ENCODE measurements around the gene FAM120C. TPM values are rescaled to one million over a fixed set of nuclear protein-coding genes. Genes with fewer than 3 reads are reported as not detected.
A peak's percentile ranks its signal among the peaks of the same experiment; 100 is the strongest.

The FAM120C gene
- total RNA-seq, 2 donors from 2014 or later: 13.5 to 14.0 TPM

GRCh38 chrX:54044126-54044876, 138.8 kb downstream of the FAM120C start, which contains the start of gene PHF8:
PHF8 (minus strand) TSS chrX:54044473; CDS start chrX:54042728, 1,745 bp downstream.
- peaks cover 9% of the 10 kb centered on the region for H3K4me1 Mint-ChIP-seq
- ATAC-seq: peak; percentile 87
- DNase-seq: peak; percentile 89 to 92 (median 89)
- no peaks in the 10 kb centered on the region for H3K36me3 Mint-ChIP-seq (ENCODE audit: low read depth)
- H3K9me3 ChIP-seq (ENCODE audit: control insufficient read depth, low read length, poor library complexity, severe bottlenecking): no peaks in the 10 kb centered on the region
- H3K4me3 Mint-ChIP-seq: peak within 1 kb of the TSS; percentile 93
- H3K27ac Mint-ChIP-seq: peak within 1 kb of the TSS; percentile 95
- H3K27me3 Mint-ChIP-seq: no peaks in the 10 kb centered on the region

GRCh38 chrX:54043541-54044125, 139.4 kb downstream of the FAM120C start:
- Mint-ChIP-seq H3K4me1 (peaks cover 9% of the 10 kb centered on the region), H3K36me3 (ENCODE audit: low read depth) (no peaks in the 10 kb centered on the region), H3K27ac (peak overlapping the region; percentile 95), H3K4me3 (peak overlapping the region; percentile 93), H3K27me3 (no peaks in the 10 kb centered on the region)
- no peaks in the 10 kb centered on the region for H3K9me3 ChIP-seq (ENCODE audit: control insufficient read depth, low read length, poor library complexity, severe bottlenecking)
- ATAC-seq (peak; percentile 3), DNase-seq (peak; percentile 25 to 36 (median 35))

- H3K36me3 Mint-ChIP-seq (ENCODE audit: low read depth): no peaks in the 10 kb centered on the region
- H3K9me3 ChIP-seq (ENCODE audit: control insufficient read depth, low read length, poor library complexity, severe bottlenecking): no peaks in the 10 kb centered on the region
- DNase-seq (no peak), ATAC-seq (no peak)
- H3K27ac Mint-ChIP-seq: peak overlapping the region; percentile 95
- no peaks in the 10 kb centered on the region for H3K27me3 Mint-ChIP-seq
- peak overlapping the region; percentile 93 for H3K4me3 Mint-ChIP-seq
- peaks cover 9% of the 10 kb centered on the region for H3K4me1 Mint-ChIP-seq
Measured at GRCh38 chrX:54043056-54043455, 140.0 kb downstream of the FAM120C start.

GRCh38 chrX:54042609-54043021, 140.4 kb downstream of the FAM120C start:
- H3K36me3 Mint-ChIP-seq (ENCODE audit: low read depth): no peaks in the 10 kb centered on the region
- H3K27ac Mint-ChIP-seq: peak overlapping the region; percentile 95

GRCh38 chrX:54030329-54030728, 152.7 kb downstream of the FAM120C start:
- no peak for DNase-seq
- Mint-ChIP-seq H3K4me1 (peaks cover 26% of the 10 kb centered on the region), H3K27me3 (no peaks in the 10 kb centered on the region), H3K4me3 (no peak overlapping the region), H3K27ac (no peak overlapping the region), H3K36me3 (ENCODE audit: low read depth) (peaks cover 15% of the 10 kb centered on the region)
- no peaks in the 10 kb centered on the region for H3K9me3 ChIP-seq (ENCODE audit: control insufficient read depth, low read length, poor library complexity, severe bottlenecking)
- no peak for ATAC-seq

More at GRCh38 chrX:54042609-54043021, 140.4 kb downstream of the FAM120C start:
- H3K9me3 ChIP-seq (ENCODE audit: control insufficient read depth, low read length, poor library complexity, severe bottlenecking): no peaks in the 10 kb centered on the region
- peaks cover 9% of the 10 kb centered on the region for H3K4me1 Mint-ChIP-seq
- ATAC-seq (no peak), DNase-seq (peak; percentile 8 to 24 (median 12))
- H3K27me3 Mint-ChIP-seq: no peaks in the 10 kb centered on the region
- H3K4me3 Mint-ChIP-seq: peak overlapping the region; percentile 93

GRCh38 chrX:54029529-54030143, 153.4 kb downstream of the FAM120C start:
- H3K27me3 Mint-ChIP-seq: no peaks in the 10 kb centered on the region
- H3K4me3 Mint-ChIP-seq: no peak overlapping the region
- ATAC-seq: no peak
- H3K36me3 Mint-ChIP-seq (ENCODE audit: low read depth): peaks cover 17% of the 10 kb centered on the region
- H3K27ac Mint-ChIP-seq: peak overlapping the region; percentile 67
- H3K4me1 Mint-ChIP-seq: peaks cover 26% of the 10 kb centered on the region
- no peak for DNase-seq
- no peaks in the 10 kb centered on the region for H3K9me3 ChIP-seq (ENCODE audit: control insufficient read depth, low read length, poor library complexity, severe bottlenecking)

- peaks cover 13% of the 10 kb centered on the region for H3K36me3 Mint-ChIP-seq (ENCODE audit: low read depth)
Measured at GRCh38 chrX:54024350-54024749, 158.7 kb downstream of the FAM120C start.

More at GRCh38 chrX:54024350-54024749, 158.7 kb downstream of the FAM120C start:
- H3K9me3 ChIP-seq (ENCODE audit: control insufficient read depth, low read length, poor library complexity, severe bottlenecking): no peaks in the 10 kb centered on the region
- Mint-ChIP-seq H3K27me3 (no peaks in the 10 kb centered on the region), H3K4me3 (peak overlapping the region; percentile 31), H3K27ac (no peak overlapping the region), H3K4me1 (peaks cover 15% of the 10 kb centered on the region)
- DNase-seq (no peak), ATAC-seq (no peak)

Other genes starting within 250 kb of the FAM120C start
- 10 to 100 TPM; 48.6 to 51.5 TPM for gene PHF8, start 138.8 kb downstream of the FAM120C start, total RNA-seq
- gene WNK3, start 174.8 kb upstream of the FAM120C start, total RNA-seq: under 1 TPM; 0.15 to 0.21 TPM